Spleen (tissue), 7 donors: ENCODE results near the gene SMG7.

Experiments
- POLR2A ChIP-seq, 3 donors: fragments of 450-650 bp; IDR thresholded peaks; one replicate each; pipeline ENCODE4 v1.5.1; 2017; ENCODE audit warnings: antibody characterized with exemption in 3 of 3, mild to moderate bottlenecking in 1 of 3
- POLR2AphosphoS5 ChIP-seq, 3 donors: sonication (generic); formaldehyde crosslinking; IDR thresholded peaks; one replicate each; pipeline ENCODE4 v1.5.1; 2017; ENCODE audit warnings: antibody characterized with exemption in 3 of 3
- TF ChIP-seq, protein P1 (sequence below), 11 experiments: fragments of 200-600 bp in 7 of 11; fragments of 450-650 bp in 4 of 11; sonication (generic) in 4 of 11; IDR thresholded peaks in 8 of 11; conservative IDR thresholded peaks in 3 of 11; 1 replicate in 7 of 11; 2 replicates in 4 of 11; pipeline versions ENCODE4 v1.4.0 to v1.8.0; 2016 to 2021; ENCODE audit warnings: antibody characterized with exemption in 11 of 11, inconsistent platforms in 4 of 11, mild to moderate bottlenecking in 1 of 11
- donor health status: DM: no; HTN: no; CAD: no; lungs with moderate emphysema.
- donor health status: DM: no; HTN: no; CAD: no.
- donor health status: DM: no; HTN: no; CAD: no.

DNA sequence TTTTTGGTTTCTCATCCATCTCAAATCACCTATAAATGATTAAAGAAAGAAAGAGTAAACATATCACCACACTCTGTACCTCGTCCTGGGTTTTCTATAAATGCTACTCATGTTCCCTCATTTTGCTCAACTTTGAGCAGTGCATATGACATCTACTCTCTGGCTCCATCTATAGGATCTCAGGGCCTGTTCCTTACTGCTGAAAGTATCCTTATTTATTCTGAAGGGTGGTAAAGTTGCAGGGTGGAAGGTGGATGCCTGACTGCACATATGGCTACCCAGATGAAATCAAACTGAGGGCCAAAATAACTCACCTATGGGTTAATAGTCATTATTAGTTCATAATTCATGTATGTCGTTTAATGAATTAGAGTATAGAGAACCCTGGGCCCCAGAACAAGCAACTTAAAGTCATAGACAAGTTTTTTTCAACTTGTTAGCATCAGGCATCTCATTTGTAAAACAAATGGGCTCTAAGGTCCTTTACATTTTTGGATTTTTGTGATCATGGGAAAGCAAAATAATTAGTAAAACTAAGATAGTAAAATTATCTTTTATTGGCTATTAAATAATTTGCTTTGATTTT lies 71.4 kb downstream of the SMG7 start:
- TF ChIP-seq, protein P1, sequence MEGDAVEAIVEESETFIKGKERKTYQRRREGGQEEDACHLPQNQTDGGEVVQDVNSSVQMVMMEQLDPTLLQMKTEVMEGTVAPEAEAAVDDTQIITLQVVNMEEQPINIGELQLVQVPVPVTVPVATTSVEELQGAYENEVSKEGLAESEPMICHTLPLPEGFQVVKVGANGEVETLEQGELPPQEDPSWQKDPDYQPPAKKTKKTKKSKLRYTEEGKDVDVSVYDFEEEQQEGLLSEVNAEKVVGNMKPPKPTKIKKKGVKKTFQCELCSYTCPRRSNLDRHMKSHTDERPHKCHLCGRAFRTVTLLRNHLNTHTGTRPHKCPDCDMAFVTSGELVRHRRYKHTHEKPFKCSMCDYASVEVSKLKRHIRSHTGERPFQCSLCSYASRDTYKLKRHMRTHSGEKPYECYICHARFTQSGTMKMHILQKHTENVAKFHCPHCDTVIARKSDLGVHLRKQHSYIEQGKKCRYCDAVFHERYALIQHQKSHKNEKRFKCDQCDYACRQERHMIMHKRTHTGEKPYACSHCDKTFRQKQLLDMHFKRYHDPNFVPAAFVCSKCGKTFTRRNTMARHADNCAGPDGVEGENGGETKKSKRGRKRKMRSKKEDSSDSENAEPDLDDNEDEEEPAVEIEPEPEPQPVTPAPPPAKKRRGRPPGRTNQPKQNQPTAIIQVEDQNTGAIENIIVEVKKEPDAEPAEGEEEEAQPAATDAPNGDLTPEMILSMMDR (IDR thresholded peaks at IDR 0.05 in 8 of 11, conservative IDR thresholded peaks at IDR 0.05 in 3 of 11), result peak in 8 of 11 experiments; percentile 20 to 69 (median 60)
- TF ChIP-seq POLR2AphosphoS5 (IDR thresholded peaks at IDR 0.05), result no peak
- TF ChIP-seq POLR2A (IDR thresholded peaks at IDR 0.05), result no peak
